Natural killer cell treated with Interleukin-12 subunit alpha and Interleukin-12 subunit beta and Interleukin-15 and Interleukin-18, amount 100 ng/mL, for 72 hours (primary cell): ENCODE measurements around the gene CLPTM1L. TPM values are rescaled to one million over a fixed set of nuclear protein-coding genes. Genes with fewer than 3 reads are reported as not detected.

Experiments used
- ATAC-seq, 2 donors: fragments of 150-1000 bp; cut with Tn5 transposase in 1 of 2; sonication (Bioruptor Pico), chemical (Tn5 transposase) in 1 of 2; 2 replicates each; pipeline ENCODE4 v1.10.0; 2021
- DNase-seq: peaks from one replicate; pipeline ENCODE4 v3.0.0; 2022; ENCODE audit warnings: low spot score
- H3K27ac Mint-ChIP-seq, 2 donors: 1 replicate in 1 of 2; 2 replicates in 1 of 2; pipeline ENCODE4 v1.8.0; 2022; ENCODE audit warnings: mixed read lengths in 2 of 2, mild to moderate bottlenecking in 1 of 2, moderate library complexity in 1 of 2
- H3K27me3 Mint-ChIP-seq, 2 donors: 1 replicate in 1 of 2; 2 replicates in 1 of 2; pipeline ENCODE4 v1.8.0; 2022; ENCODE audit warnings: mixed read lengths in 2 of 2
- H3K36me3 Mint-ChIP-seq: one replicate; pipeline ENCODE4 v1.8.0; 2022; ENCODE audit warnings: mixed read lengths
- H3K4me1 Mint-ChIP-seq, 2 donors: 1 replicate in 1 of 2; 2 replicates in 1 of 2; pipeline ENCODE4 v1.8.0; 2022; ENCODE audit warnings: low read depth in 2 of 2, mixed read lengths in 2 of 2, mild to moderate bottlenecking in 1 of 2
- H3K4me3 Mint-ChIP-seq: one replicate; pipeline ENCODE4 v1.8.0; 2022; ENCODE audit warnings: mixed read lengths
- H3K9me3 Mint-ChIP-seq: 2 replicates; pipeline ENCODE4 v1.8.0; 2022; ENCODE audit warnings: mixed read lengths
- total RNA-seq, 2 donors: library from RNA; stranded (reverse); gene quantifications; one replicate each; pipeline ENCODE4 v1.2.3, GENCODE V29; 2022

CLPTM1L gene
- total RNA-seq, 2 donors from 2014 or later: 112 to 178 TPM

DNA sequence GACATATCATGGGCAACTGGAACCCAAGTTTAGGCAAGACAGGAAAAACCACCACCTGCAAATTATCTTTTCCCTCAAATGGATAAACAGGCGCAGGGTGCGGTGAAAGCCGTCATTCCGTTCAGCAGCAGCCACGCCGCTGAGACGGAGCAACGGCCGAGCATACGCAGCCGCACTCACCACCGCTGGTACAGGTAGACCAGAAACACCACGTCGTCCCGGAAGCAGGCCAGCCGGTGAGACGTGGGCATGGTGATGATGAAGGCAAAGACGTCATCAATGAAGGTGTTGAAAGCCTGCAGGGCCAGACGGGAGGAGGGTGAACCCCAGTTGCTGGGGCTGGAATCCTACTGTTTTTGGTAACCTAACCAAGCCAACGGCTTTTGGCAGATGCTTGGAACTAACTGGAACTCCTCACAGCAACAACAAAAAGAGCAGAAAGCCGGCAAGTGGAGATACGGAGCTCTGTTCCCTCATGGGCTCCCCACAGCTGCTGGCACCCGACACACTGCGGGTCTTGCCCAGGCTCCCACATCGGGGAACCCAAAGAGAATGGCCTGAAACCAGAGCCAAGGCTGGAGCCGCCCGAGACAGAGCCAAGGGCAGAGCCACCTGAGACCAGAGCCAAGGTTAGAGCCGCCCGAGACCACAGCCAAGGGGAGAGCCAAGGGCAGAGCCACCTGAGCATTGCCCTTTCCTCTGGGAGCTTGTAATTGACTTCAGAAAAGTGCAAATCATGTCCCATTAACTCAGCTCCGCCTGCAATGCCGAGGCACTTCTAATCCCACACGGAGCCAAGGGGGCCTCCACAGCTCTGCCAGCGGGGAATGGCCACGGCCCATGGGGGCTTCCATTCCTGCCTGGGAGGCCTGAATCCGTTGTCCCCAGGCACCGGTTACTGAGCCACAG lies 24.2 kb downstream of the CLPTM1L start:
- DNase-seq: peak; percentile 39
- Mint-ChIP-seq H3K4me3 (no peak overlapping the region), H3K27me3 (peaks cover 0 to 7% of the 10 kb centered on the region in 2 donors), H3K9me3 (no peaks in the 10 kb centered on the region), H3K4me1 (peaks cover 17 to 19% of the 10 kb centered on the region in 2 donors), H3K27ac (no peak overlapping the region), H3K36me3 (peaks cover 21% of the 10 kb centered on the region)
- ATAC-seq: no peak

DNA sequence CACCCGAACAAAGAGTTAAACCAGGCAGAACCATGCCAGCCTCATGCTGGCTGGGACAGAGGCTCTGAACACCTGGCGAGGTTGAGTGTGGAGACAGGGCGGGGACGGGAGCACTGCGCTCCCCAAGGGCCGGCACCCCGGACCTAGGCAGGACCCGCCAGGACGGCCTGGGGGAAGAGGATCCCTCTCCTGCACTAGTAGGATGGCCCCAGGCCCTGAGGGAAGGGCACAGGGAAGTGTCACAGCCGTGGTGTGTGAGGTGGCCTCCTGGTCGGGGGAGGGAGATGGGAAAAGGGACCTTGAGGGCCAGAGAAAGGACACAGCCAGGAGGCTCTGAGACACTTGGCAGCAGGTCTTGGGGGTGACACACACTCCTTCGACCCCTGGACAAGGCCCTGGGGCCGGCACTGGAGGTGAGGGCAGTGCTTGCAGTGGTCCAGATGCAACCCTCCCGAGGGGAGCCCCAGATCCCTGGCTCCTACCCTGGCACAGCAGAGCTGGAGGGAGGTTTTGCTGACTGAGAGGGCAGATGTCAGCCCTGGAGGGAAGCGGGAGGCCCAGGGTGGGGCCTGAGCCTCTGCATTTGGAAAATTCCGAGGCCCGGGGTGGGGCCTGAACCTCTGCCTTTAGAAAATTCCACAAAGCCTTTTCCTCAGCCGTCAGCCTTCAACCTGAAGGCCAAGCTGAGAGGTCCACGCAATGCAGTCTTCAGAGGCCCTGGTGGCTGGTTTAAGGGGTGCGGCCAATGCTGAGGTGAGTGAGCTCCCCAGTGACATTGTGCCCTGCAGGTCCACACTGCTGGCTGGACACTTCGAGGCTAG lies 25.3 kb downstream of the CLPTM1L start:
- DNase-seq (peak; percentile 46), ATAC-seq (no peak)
- peaks cover 21% of the 10 kb centered on the region for H3K36me3 Mint-ChIP-seq
- no peak overlapping the region for H3K27ac Mint-ChIP-seq
- H3K4me1 Mint-ChIP-seq: peaks cover 24 to 29% of the 10 kb centered on the region in 2 donors
- no peak overlapping the region for H3K4me3 Mint-ChIP-seq
- no peaks in the 10 kb centered on the region for H3K9me3 Mint-ChIP-seq
- H3K27me3 Mint-ChIP-seq: peaks cover 0 to 7% of the 10 kb centered on the region in 2 donors

DNA sequence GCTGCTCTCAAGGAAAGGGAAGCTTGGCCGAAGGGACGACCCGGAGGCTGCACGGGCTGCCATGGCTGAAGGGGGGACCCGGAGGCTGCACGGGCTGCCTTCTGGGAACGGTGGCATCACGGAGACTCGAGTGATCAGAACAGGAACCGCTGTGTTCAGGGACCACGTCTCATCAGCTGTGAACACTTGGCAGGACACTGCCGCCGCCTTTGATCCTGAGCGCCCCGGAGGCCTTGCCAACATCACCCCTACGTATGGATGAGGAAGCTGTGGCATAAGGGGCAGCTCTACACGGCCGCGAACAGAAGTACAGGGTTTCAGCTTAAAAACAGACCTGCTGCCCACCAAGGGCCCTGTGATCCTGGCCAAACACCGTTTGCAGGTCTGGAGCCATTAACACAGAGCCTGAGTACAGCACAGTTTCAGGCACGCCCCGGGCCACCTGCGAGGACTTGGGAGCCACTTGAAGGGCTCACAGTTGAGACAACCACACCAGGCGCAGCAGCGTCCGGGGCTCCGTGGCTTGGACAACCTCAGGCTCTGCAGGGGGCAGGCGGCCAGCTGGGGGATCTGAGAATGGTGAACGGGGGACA lies 26.1 kb downstream of the CLPTM1L start:
- peaks cover 17% of the 10 kb centered on the region for H3K36me3 Mint-ChIP-seq

DNA sequence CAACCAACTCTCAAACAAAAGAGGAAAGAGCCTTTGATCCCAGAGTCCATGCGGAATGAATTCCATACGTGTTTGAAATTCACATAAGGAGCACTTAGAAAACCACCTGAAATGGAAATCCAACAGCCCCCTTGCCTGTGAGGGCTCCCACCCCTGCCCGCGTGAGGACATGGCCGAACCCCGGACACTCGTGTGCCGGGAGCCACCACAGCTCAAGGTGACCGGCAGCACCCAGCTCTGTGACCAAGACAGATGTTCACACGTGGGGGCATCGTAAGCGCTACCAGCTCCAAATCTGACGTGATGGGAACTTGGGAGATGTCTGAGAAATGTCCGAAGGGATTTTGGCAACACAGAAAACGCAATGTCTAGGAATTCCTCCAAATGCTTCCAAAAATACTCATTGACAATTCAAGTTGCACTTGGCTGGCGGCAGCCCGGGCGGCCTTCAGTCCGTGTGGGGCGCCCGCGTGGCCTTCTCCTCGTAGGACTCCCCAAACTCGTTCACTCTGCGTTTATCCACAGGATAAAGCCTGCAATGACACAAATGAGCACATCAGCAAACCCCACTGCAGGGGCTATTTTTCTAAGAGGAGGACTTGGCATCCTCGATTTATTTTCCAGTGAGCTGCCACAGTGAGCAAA lies 26.9 kb downstream of the CLPTM1L start:
- DNase-seq: peak; percentile 50
- peak overlapping the region in 1 of 2 donors; percentile 41 for H3K27ac Mint-ChIP-seq
- no peak for ATAC-seq
- H3K4me3 Mint-ChIP-seq: no peak overlapping the region
- no peaks in the 10 kb centered on the region for H3K9me3 Mint-ChIP-seq
- H3K27me3 Mint-ChIP-seq: peaks cover 0 to 7% of the 10 kb centered on the region in 2 donors
- peaks cover 16% of the 10 kb centered on the region for H3K36me3 Mint-ChIP-seq
- peaks cover 31 to 39% of the 10 kb centered on the region in 2 donors for H3K4me1 Mint-ChIP-seq

More for the DNA sequence above, 26.1 kb downstream of the CLPTM1L start:
- Mint-ChIP-seq H3K9me3 (no peaks in the 10 kb centered on the region), H3K4me1 (peaks cover 28 to 35% of the 10 kb centered on the region in 2 donors), H3K27ac (no peak overlapping the region), H3K27me3 (peaks cover 0 to 7% of the 10 kb centered on the region in 2 donors), H3K4me3 (no peak overlapping the region)
- no peak for ATAC-seq
- DNase-seq: peak; percentile 55

DNA sequence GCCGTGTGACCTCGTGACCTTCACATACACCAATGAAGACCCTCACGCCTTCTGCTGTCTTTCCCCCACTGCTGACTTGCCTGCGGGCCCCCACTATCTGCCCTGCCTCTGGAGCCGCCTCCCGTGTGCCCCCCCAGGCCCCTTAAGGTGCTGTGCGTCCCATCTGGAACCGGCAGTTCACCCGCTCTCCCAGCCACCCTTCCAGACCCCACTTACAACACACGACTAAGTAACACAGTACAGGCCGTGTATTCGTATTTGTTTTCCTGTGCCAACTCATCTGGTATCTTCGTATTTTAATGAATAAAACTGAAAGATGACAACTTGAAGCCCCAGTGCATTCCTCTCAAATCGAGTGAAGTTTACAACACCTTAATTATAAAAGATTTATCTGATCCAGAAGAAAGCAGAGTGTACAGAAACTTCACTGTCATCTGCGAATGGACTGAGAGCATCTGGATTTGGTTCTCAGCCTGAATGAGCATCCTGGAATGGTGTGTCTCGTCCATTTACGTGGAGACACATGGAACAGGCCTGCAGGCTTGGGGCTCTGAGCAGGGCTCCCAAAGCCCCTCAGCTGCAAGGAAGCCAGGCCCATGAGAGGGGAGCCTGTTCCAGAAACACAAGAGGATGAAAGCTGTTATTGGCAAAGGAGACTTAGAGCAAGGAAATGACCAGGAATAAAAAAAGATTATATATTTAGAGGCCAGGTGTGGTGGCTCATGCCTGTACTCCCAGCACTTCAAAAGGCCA lies 28.1 kb downstream of the CLPTM1L start:
- peaks cover 16% of the 10 kb centered on the region for H3K36me3 Mint-ChIP-seq
- peaks cover 39 to 52% of the 10 kb centered on the region in 2 donors for H3K4me1 Mint-ChIP-seq
- peaks cover 0 to 10% of the 10 kb centered on the region in 2 donors for H3K27me3 Mint-ChIP-seq
- H3K27ac Mint-ChIP-seq: peak overlapping the region; percentile 41 to 66
- ATAC-seq (no peak), DNase-seq (peak; percentile 18)
- H3K9me3 Mint-ChIP-seq: no peaks in the 10 kb centered on the region
- H3K4me3 Mint-ChIP-seq: peak overlapping the region; percentile 84

DNA sequence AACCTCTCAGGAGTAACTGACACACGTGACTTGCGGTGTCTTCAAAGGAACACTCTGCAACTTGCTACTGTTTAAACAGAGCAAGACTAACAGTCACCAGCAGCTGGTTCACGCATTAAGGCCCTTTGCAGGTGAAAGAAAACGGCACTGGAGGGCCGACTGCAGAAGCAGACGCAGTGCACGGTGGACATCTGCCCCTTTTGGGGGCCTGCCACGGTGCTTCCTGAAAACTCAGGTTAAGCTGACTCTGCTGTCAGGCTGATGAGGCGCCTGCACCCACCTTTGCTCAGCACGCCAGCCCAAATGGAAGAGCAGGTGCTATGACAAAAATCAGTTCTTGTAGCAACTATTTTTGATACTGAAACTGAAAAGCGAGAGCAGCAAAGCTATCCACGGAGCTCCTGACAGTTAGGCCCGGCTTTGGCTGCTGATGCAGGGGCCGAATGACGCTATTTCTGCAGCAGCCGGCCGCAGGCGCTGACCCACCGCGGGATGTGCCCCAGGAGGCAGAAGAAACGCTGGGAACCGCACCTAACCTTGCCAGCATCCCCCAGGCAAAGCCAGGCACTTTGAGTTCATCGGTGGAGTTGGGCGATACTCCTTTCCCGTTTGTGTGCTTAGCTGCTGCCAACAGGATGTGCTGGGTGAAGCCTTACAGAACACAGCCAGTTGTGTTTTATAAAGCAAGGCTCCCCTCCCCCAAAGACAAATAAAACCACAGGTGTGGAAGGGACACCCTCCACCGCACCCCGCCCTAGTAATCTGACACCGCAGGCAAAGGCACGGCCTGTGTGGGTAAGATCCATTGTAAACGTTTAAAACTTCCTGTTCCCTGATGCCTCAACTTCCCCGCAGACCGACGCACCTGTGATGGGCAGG lies 29.0 kb downstream of the CLPTM1L start:
- peak overlapping the region; percentile 41 to 66 for H3K27ac Mint-ChIP-seq
- no peaks in the 10 kb centered on the region for H3K9me3 Mint-ChIP-seq
- H3K36me3 Mint-ChIP-seq: peaks cover 11% of the 10 kb centered on the region
- H3K4me3 Mint-ChIP-seq: peak overlapping the region; percentile 84
- H3K4me1 Mint-ChIP-seq: peaks cover 37 to 54% of the 10 kb centered on the region in 2 donors
- DNase-seq (peak; percentile 59), ATAC-seq (peak in 1 of 2 donors; percentile 52)
- H3K27me3 Mint-ChIP-seq: peaks cover under 1 to 10% of the 10 kb centered on the region in 2 donors

DNA sequence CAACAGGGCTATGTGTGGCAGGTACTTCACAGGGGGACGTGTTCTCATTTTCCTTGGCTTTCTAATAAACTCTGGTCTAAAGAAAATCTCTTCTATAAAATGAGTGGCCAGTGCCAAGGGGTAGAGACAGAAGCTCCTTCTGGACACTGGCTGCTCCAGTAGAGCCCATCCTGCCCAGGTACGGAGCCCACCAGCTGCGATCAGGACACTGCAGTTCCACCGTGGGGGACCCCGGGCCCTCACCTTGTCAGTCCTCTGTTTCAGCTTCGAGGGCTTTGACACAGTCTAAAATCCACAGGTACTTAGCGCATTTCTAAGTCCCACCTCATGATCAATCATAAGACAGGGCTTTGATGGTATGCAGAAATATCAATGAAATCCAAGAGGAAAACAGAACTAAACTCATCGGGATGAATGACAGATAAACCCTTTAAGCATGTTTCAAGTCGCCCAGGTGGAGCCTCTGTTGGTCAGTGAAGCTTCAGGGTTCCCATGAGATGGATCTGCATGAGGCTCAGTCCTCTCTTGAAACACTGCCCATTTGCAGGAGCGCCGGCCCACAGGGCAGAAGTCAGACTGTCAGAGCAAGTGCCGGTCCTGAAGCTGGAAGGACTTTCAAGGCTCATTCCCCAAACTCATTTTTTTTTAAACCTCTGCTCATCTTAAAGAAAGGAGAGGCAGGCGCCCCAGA lies 29.7 kb downstream of the CLPTM1L start:
- no peak overlapping the region for H3K27ac Mint-ChIP-seq
- peaks cover 2% of the 10 kb centered on the region for H3K9me3 Mint-ChIP-seq
- ATAC-seq (no peak), DNase-seq (peak; percentile 42)
- H3K4me3 Mint-ChIP-seq: peak overlapping the region; percentile 84
- H3K27me3 Mint-ChIP-seq: peaks cover 8 to 14% of the 10 kb centered on the region in 2 donors
- peaks cover 17% of the 10 kb centered on the region for H3K36me3 Mint-ChIP-seq
- H3K4me1 Mint-ChIP-seq: peaks cover 40 to 54% of the 10 kb centered on the region in 2 donors

DNA sequence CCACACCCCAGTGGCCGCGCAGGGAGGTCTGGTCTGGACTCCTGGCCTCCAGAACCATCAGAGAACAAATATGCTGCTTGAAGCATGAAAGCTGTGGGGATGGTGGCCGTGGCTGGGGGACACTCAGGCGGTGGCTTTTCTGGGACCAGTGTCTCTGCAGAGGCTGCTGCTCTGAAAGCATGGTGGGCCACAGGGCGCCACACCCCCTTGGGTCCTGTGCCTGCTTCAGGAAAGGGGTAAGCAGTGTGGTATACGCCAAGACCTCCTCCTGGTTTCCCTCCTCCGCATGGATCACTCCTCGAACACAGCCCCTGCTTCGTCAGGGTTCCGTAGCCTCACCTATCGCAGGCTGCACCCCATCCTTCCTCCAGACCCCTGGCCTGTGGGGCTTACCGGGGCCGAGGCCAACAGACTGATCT lies 30.3 kb downstream of the CLPTM1L start:
- Mint-ChIP-seq H3K9me3 (peaks cover 2% of the 10 kb centered on the region), H3K27ac (no peak overlapping the region), H3K36me3 (peaks cover 17% of the 10 kb centered on the region), H3K27me3 (peaks cover 10 to 16% of the 10 kb centered on the region in 2 donors), H3K4me1 (peaks cover 41 to 54% of the 10 kb centered on the region in 2 donors), H3K4me3 (peak overlapping the region; percentile 84)
- DNase-seq (peak; percentile 56), ATAC-seq (no peak)

DNA sequence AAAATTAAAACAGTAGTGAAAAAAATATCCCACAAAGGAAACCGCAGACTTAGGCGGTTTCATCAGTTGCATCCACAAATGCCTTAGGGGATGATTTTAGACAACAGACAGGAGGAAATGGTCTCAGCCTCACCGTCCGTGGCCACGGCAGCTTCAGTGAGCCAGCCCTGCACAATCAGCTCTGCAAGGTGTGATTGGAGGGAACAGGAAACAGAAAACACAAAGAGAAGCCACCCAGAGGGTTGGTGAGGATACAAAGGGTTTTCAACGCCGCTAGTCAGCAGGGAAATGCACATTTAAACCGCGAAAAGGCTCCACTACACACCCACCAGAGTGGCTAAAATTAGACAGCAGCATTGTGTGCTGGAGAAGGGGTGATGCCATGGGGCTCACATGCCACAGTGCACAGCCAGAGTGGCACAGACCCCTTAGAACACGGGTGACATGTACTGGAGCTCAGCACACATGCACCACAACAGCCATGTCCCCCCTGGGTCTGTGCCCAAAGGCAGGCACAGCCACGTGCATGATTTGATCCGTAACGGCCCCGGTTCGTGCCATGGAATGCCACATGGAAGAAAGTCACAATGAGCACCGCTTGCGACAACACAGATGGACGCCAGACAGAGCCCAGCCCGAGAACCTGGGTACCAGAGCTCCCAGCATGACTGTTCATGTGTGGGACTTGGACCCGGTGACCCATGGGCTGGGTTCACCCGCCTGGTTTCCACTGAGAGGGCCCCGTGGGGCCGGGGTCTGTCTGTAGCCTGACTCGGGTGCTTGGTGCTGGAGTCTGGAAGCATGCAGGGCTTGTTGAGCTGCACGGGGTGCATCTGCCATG lies 31.7 kb downstream of the CLPTM1L start:
- Mint-ChIP-seq H3K36me3 (peaks cover 17% of the 10 kb centered on the region), H3K4me3 (peak overlapping the region; percentile 58), H3K4me1 (peaks cover 41 to 54% of the 10 kb centered on the region in 2 donors), H3K9me3 (peaks cover 2% of the 10 kb centered on the region), H3K27ac (peak overlapping the region; percentile 31 to 43), H3K27me3 (peaks cover 10 to 16% of the 10 kb centered on the region in 2 donors)
- ATAC-seq (peak; percentile 85 to 89), DNase-seq (peak; percentile 79)

DNA sequence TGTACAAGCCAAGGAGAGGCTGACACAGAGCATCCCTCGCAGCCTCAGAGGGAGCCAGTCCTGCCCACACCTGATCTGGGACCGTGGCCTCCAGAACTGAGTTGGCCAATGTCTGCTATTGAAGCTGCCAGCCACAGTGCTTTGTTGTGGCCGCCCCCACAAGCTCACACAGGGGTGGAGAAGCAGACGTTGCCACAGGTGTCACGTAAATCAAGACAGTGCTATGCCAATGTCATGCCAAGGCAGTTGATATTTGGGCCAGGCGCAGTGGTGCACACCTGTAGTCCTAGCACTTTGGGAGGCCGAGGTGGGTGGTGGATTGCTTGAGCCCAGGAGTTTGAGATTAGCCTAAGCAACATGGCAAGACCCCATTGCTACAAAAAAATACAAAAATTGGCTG lies 32.7 kb downstream of the CLPTM1L start:
- peak overlapping the region; percentile 31 to 43 for H3K27ac Mint-ChIP-seq
- no peak for ATAC-seq
- peaks cover 10 to 16% of the 10 kb centered on the region in 2 donors for H3K27me3 Mint-ChIP-seq
- peaks cover 12% of the 10 kb centered on the region for H3K36me3 Mint-ChIP-seq
- peaks cover 39 to 49% of the 10 kb centered on the region in 2 donors for H3K4me1 Mint-ChIP-seq
- peak; percentile 56 for DNase-seq
- peak overlapping the region; percentile 22 for H3K4me3 Mint-ChIP-seq
- H3K9me3 Mint-ChIP-seq: peaks cover 2% of the 10 kb centered on the region
